Glomerular visceral epithelial cell (primary cell): ENCODE results near the gene ERMP1.
"Not testable (repeated sequence)": the region's sequence is repeated elsewhere in the genome, so short reads cannot be mapped to it uniquely, and the experiment has no call there.

Source experiments
- DNase-seq: peaks from one replicate; pipeline ENCODE4 v3.0.0-alpha.2; 2016; ENCODE audit errors: extremely low spot score

Gene ERMP1, protein sequence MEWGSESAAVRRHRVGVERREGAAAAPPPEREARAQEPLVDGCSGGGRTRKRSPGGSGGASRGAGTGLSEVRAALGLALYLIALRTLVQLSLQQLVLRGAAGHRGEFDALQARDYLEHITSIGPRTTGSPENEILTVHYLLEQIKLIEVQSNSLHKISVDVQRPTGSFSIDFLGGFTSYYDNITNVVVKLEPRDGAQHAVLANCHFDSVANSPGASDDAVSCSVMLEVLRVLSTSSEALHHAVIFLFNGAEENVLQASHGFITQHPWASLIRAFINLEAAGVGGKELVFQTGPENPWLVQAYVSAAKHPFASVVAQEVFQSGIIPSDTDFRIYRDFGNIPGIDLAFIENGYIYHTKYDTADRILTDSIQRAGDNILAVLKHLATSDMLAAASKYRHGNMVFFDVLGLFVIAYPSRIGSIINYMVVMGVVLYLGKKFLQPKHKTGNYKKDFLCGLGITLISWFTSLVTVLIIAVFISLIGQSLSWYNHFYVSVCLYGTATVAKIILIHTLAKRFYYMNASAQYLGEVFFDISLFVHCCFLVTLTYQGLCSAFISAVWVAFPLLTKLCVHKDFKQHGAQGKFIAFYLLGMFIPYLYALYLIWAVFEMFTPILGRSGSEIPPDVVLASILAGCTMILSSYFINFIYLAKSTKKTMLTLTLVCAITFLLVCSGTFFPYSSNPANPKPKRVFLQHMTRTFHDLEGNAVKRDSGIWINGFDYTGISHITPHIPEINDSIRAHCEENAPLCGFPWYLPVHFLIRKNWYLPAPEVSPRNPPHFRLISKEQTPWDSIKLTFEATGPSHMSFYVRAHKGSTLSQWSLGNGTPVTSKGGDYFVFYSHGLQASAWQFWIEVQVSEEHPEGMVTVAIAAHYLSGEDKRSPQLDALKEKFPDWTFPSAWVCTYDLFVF

GRCh38 chr9:5832538-5833529 lies at the start of gene ERMP1:
ERMP1 (minus strand) TSS chr9:5833117; CDS start chr9:5833027, 90 bp downstream.
- peak; percentile 90 for DNase-seq

DNA sequence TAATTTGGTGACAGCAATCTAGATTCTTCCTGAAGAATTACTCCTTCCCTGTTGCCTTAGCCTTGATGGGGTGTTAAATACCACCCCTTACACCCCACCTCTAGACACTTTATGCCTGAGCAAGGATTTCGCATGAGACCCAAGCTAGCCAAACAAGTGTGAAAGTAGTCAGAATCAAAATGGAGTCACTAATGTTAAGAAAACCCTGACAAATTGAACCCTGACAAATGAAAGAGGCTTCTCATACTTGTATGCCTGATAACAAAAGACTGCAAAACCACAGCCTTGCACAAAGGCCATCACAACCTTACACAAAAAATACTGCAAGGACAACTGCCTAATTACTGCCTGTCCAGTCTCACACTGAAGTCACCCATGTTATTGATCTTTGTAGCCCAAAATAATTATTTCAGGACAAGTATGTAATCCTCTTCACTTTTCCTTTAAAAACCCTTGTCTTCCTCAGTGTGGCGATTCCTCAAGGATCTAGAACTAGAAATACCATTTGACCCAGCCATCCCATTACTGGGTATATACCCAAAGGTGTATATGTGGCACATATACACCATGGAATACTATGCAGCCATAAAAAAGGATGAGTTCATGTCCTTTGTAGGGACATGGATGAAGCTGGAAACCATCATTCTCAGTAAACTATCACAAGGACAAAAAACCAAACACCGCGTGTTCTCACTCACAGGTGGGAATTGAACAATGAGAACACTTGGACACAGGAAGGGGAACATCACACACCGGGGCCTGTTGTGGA lies 49.5 kb upstream of the ERMP1 start:
- not testable (repeated sequence) for DNase-seq

DNA sequence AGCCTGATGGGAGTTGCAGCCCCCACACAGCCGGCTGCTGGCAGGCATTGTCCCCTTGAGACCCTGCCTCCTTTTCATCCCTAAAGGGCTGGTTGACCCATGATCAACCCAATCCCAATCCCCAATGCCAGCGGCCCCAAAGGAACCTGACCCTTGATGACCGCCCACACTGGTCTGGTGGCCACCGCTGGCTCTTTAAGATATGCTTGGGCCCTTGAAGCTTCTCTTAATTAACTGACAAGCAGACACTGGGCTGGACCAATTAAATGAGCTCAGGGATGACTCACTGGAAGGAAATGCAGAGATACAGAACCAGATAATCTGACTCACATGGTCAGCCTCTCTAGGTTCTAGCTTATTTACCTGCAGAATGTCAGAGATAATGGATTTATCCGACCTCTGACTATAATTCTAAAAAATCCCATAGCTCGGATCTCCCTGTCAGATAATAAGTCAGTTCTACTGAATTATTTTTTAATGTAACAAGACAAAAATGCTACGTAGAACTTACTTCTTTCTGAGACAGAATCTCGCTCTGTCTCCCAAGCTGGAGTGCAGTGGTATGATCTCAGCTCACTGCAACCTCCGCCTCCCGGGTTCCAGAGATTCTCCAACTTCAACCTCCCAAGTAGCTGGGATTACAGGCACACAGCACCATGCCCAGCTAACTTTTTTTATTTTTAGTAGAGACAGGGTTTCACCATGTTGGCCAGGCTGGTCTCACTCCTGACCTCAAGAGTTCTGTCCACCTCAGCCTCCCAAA lies 46.7 kb upstream of the ERMP1 start:
- DNase-seq, result peak; percentile 76

- no peak for DNase-seq
Observed at GRCh38 chr9:5876711-5877110, 43.8 kb upstream of the ERMP1 start.

- DNase-seq, result no peak
Observed at GRCh38 chr9:5876026-5876425, 43.1 kb upstream of the ERMP1 start.

DNA sequence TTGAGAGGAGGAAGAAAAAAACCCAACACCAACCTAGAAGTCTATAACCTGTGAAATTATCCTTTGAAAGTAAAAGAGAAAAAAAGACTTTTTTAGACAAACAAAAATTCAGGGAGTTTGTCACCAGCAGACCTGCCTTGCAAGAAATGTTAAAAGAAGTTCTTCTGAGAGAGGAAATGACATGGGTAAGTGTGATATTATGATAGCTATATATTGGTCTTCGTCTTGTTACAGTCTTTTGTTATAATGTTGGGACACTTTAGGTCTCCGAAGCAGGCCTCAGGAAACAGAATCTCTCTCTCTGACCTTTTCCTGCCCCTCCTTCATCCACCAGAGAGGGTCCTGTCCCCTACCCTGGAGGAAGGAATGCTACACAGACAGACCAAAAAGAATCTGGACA lies 41.1 kb upstream of the ERMP1 start:
- DNase-seq, result no peak

DNA sequence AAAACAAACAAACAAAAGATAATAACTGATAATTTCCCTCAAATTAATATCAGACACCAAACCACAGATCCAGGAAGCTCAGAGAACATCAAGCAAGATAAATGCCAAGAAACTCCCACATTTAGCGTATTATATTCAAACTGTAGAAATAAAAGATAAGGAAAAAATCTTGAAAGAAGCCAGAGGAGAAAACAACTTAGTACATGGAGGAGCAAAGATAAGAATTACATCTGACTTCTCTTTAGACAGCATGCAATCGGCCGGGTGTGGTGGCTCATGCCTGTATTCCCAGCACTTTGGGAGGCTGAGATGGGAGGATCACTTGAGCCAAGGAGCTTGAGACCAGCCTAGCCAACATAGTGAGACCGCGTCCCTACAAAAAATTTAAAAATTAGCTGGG lies 40.5 kb upstream of the ERMP1 start:
- DNase-seq, result no peak

GRCh38 chr9:5872511-5872910 lies 39.6 kb upstream of the ERMP1 start:
- DNase-seq, result no peak

DNA sequence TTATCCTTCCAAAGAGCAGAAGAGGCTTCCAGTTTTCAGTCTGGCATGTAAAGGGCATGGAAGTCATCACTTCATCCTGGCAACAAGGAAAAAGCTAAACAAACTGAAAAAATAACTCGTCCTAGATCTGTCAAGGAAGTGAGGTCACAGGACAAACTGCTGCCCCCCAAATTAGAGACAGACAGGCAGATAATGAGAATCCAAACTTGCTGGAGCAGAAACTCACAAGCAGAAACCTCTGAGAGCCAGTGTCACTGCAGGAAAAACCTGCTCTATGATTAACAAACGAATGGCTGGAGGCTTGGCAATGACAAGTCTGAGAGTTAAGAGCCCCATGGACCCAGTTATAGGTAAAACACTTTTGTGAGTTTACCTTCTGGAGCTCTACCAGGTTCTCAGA lies 38.9 kb upstream of the ERMP1 start:
- no peak for DNase-seq

GRCh38 chr9:5870691-5871090 lies 37.8 kb upstream of the ERMP1 start:
- DNase-seq, result peak; percentile 20

DNA sequence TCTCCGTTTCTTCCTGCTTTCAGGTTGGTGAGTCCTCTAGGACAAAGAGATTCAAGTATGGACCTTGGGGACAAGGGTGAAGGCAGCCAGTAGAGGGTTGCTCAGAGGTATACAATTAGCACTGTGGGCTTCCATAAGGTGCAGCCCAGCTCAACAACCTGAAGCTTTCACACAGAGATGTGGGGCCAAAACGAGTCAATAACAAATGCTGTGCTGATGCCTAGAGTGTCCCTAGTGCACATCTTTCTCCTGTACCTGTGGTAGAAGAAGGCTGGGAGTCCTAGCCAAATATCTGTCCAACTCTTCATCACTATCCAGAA lies 37.1 kb upstream of the ERMP1 start:
- no peak for DNase-seq

DNA sequence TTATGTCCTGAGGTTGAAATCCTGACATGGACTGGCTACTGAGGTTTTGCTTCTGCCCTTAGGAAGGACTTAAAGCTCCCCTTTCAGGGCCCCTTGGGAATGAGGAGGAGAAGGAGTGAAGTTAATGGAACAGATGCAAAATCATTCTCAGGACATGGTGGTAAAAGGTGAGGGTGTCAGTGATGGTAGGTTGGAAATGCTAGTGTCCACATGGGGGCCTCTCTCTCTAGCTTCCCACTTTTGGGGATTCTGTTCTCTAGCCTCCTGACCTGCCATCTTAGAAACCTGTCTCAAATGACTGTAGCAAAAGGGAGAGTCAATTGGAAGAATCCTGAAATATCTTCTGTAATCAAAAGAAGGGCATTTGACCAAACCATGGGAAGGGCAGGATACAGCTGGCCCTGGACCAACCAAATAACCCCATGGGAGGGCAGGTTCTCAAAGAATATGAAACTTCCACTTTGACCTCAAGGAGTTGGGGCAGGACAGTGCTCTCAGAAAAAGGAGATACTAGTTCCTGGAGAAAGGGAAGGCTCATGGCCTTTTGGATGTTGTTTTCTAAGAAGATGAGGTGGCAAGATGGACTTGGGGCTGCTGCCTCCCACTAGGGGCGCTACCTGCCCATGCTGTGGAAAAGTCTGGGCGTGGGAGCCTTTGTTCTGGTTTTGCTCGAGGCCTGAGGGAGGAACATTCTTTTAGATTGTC lies 36.5 kb upstream of the ERMP1 start:
- DNase-seq, result no peak

DNA sequence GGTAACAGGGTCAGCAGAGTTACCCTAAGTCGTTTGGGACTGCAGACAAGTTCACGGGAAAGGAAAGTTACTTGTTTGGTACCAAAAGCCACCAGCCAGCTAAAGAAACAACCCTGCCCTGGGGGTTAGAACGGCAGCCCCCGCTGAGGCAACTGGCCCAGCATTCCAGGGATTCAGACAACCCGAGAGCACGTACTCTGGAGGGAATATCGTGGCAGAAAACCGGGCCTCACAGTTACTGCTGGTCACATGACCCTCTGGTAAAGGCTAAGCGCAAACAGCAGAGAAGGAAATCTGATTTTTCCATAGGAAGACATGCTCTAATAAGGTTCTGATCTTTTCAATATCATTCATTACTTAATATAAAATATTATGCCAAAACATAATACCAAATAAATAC lies 35.3 kb upstream of the ERMP1 start:
- no peak for DNase-seq

DNA sequence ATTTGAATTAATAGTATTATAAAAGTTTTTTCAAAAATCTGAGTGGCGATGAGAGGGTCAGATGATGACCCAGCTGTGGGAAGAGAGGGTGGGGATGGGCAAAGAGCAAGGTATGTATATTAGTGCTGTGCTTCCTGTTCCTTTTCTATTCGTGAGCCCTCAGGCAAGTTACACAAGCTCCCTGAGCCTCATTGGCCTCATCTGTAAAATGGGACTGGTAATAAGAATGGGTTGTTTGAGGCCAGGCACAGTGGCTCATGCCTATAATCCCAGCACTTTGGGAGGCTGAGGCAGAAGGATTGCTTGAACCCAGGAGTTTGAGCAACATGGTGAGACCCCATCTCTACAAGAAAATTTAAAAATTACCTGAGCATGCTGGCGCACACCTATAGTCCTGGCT lies 33.8 kb upstream of the ERMP1 start:
- DNase-seq, result no peak

DNA sequence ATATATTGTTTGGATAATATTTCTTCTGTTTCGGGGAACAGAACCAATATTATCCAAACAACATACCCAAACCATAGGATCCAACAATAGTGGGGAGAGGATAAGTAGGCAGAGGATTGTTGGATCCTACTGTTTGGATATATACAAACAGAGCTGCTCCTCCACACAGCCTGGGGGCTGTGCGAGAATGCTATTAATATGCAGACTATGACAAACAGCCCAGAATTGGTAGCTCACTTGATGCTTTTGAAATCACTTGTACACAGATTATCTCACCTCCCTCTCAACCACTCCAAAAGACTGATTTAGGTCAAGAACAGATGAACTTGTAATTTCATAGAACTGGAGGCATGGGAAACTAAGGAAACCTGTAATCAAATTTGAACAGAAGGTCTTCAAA lies 33.4 kb upstream of the ERMP1 start:
- no peak for DNase-seq

DNA sequence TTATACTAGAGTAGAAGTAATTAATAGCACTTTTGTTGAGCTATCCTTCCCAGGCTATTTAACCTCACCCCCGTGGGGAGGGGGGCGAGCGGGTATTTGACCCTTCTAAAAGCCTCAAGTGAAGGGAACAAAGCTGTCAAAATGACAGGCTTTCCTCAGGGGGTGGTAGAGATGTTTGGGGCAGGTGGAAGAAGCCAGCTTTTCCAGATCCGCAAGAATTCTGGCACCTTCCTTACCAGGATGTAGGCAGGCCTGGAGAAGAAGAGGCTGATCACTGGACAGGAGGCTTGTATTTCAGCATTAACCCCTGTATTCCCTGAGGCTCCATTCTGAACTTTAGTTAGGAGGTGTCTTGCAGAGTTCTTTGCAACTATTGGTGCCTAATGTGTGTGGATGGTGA lies 31.5 kb upstream of the ERMP1 start:
- no peak for DNase-seq

DNA sequence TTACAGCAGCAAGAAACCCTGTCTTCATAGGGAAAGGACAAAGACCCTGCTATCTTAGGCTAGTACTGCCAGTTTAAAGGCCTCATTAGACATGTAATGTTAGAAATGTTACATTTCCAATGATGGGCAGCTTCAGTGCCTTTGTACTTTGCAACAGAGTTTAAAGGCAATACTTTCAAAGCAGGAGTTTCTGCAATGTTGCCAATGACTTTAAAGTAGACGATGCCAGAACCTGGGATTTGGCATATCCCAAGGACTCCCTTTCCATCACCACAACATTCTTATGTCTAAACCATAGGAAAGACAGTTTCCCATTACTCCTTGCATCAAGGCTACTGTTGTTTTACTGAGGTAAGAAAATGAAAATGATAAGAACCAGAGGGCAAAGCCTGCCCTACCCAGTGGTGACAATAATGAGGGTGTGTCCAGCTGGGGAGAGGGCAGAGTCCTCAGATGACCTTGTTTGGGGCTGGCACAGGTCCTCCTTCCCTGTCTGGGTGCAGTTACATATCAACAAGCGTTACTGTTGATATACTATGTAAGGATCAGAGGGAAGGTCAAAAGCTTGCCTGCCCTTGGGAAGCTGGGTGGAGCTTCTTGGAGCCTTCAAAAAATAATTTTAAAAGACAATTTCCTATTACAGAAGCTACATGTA lies 30.3 kb upstream of the ERMP1 start:
- DNase-seq, result no peak

GRCh38 chr9:5858833-5859232 lies 25.9 kb upstream of the ERMP1 start:
- no peak for DNase-seq

DNA sequence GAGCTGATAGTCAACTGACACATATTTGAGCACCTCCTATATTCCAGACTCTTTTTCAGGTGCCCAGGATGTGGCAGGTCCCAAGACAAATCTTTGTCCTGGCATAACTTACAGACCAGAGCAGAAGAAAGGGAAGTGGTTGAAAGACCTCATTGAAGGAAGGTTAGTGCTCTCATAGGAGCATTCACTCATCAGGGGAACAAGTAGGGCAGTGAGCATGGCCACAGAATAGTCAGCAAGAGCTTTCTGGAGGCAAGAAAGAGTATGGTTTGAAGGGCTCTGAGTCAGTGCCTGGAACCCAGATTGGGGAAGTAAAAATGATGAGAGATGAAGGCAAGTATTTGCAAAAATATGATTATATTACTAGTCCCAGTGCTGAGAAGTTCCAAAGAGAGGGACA lies 25.0 kb upstream of the ERMP1 start:
- DNase-seq, result no peak
